ENCODE results near the gene TAF8. TPM values are rescaled to one million over a fixed set of nuclear protein-coding genes. Genes with fewer than 3 reads are reported as not detected.

The TAF8 gene
- total and polyA plus RNA-seq, 10 of the 15 experiments (the other 5 are each of a cell fraction or from before 2014, with no cell fraction given) = 11.7 to 30.9 (median 19.9) TPM

DNA sequence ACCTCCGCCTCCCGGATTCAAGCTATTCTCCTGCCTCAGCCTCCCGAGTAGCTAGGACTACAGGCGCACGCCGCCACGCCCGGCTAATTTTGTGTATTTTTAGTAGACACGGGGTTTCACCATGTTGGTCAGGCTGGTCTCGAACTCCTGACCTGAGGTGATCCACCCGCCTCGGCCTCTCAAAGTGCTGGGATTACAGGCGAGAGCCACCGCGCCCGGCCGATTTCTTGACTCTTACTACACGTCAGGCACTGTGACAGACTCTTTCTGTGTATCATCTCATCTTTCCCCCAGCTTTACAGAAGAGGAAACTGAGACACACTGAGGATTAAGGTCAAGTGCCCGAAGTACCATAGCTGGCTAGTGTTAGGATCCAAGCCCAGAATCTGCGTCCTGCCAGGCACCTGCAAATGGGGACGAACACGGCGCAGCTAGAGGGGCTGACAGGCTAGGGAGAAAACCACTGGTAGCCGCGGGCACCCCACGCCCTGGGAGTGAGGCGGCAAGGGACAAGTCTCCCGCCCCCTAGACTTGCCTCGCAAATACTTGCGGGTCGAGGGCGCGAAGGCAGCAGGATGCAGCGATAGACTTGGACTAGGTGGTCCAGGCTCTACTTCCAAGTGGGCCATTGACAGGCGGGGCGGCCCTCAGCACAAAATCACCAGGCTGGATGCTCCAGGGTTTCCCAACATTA is 1.1 kb upstream of the TAF8 start:
- DNase-seq (ENCODE audit: low read depth, low spot score) (no peak), FAIRE-seq (no peak), ATAC-seq (no peak)
- H3K79me2 ChIP-seq (ENCODE audit: control insufficient read depth, insufficient read depth, low read length) = peaks cover 10% of the 10 kb centered on the region
- intact Hi-C loops (cut with micrococcal nuclease; ENCODE audit: unreplicated experiment) (loop anchor here (10.0 kb wide), 2 partner anchors 344 to 444 kb away; no protein-coding TSS in a partner anchor), in situ Hi-C loops (cut with MboI) (loop anchor here (10.0 kb wide), 2 partner anchors 114 to 444 kb away; no protein-coding TSS in a partner anchor)
- ChIA-PET POLR2A (interaction anchor here (0.8 to 2.1 kb wide), 7 partner anchors 8 to 315 kb away, joined by 3 to 10 read pairs (median 4); partner anchors contain the start of genes BYSL and MED20), RAD21 (ENCODE audit: unreplicated experiment) (interaction anchor here (0.6 to 1.6 kb wide), 8 partner anchors 10 to 314 kb away, joined by 3 to 7 read pairs (median 3); partner anchors contain the start of genes BYSL, MED20 and TOMM6), CTCF (interaction anchor here (1.3 to 11.2 kb wide), 6 partner anchors 55 to 263 kb away, joined by 3 to 193 read pairs (median 28); partner anchors contain the start of genes BYSL, CCND3, MED20 and TOMM6), SMC1A (ENCODE audit: uncharacterized antibody, unreplicated experiment) (interaction anchor here (0.7 to 12.3 kb wide), 5 partner anchors 10 to 316 kb away, joined by 3 to 138 read pairs (median 4); partner anchors contain the start of genes CCND3 and TOMM6)
- H3K4me2 ChIP-seq (ENCODE audit: control insufficient read depth, insufficient read depth) = peak overlapping the region; percentile 99
- peak overlapping the region; percentile 90 for H3K4me3 ChIP-seq
- 0 out of 2 replicates have a peak overlapping the region, but pooled peaks have one; percentile 18 for H3K27ac ChIP-seq (ENCODE audit: control insufficient read depth, insufficient read depth)
- H4K20me1 ChIP-seq (ENCODE audit: control insufficient read depth, insufficient read depth) = no peaks in the 10 kb centered on the region
- H3K36me3 ChIP-seq (ENCODE audit: control insufficient read depth in 2 of 2, insufficient read depth in 2 of 2, low read length in 1 of 2) = peaks cover 0 to 4% of the 10 kb centered on the region in 2 experiments; a peak in 1 of 4 replicates
- no TSS peak for BruUV-seq (replicated peaks)
- H3K4me1 ChIP-seq (ENCODE audit: control insufficient read depth, insufficient read depth, low read length) = peaks cover 37% of the 10 kb centered on the region
- WGBS (ENCODE audit: insufficient coverage, insufficient replicate concordance, low lambda C conversion rate, missing lambda C conversion rate) = 49% methylated on average over 36 of the region's 36 CpGs
- H2AFZ ChIP-seq (ENCODE audit: control insufficient read depth, low read depth, low read length) = no peak overlapping the region; the same call in none of the 2 replicates
- TF ChIP-seq JUNB (IDR thresholded peaks at IDR 0.05) = no peak
- TF ChIP-seq, protein P1, sequence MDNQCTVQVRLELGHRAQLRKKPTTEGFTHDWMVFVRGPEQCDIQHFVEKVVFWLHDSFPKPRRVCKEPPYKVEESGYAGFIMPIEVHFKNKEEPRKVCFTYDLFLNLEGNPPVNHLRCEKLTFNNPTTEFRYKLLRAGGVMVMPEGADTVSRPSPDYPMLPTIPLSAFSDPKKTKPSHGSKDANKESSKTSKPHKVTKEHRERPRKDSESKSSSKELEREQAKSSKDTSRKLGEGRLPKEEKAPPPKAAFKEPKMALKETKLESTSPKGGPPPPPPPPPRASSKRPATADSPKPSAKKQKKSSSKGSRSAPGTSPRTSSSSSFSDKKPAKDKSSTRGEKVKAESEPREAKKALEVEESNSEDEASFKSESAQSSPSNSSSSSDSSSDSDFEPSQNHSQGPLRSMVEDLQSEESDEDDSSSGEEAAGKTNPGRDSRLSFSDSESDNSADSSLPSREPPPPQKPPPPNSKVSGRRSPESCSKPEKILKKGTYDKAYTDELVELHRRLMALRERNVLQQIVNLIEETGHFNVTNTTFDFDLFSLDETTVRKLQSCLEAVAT (IDR thresholded peaks at IDR 0.05) = peak; percentile 58; the same call in 1 of the 2 replicates
- TF ChIP-seq FOXK2 (IDR thresholded peaks at IDR 0.05) = no peak; the same call in 1 of the 2 replicates
- TF ChIP-seq EZH2 (IDR thresholded peaks at IDR 0.05; ENCODE audit: borderline replicate concordance, control insufficient read depth, low read depth, low read length) = no peak
- 0 out of 2 replicates have a peak, but pooled peaks have one; percentile 57 for TF ChIP-seq HDGF (IDR thresholded peaks at IDR 0.05)
- TF ChIP-seq ZNF207 (IDR thresholded peaks at IDR 0.05; ENCODE audit: borderline replicate concordance) = no peak
- TF ChIP-seq, protein P2, sequence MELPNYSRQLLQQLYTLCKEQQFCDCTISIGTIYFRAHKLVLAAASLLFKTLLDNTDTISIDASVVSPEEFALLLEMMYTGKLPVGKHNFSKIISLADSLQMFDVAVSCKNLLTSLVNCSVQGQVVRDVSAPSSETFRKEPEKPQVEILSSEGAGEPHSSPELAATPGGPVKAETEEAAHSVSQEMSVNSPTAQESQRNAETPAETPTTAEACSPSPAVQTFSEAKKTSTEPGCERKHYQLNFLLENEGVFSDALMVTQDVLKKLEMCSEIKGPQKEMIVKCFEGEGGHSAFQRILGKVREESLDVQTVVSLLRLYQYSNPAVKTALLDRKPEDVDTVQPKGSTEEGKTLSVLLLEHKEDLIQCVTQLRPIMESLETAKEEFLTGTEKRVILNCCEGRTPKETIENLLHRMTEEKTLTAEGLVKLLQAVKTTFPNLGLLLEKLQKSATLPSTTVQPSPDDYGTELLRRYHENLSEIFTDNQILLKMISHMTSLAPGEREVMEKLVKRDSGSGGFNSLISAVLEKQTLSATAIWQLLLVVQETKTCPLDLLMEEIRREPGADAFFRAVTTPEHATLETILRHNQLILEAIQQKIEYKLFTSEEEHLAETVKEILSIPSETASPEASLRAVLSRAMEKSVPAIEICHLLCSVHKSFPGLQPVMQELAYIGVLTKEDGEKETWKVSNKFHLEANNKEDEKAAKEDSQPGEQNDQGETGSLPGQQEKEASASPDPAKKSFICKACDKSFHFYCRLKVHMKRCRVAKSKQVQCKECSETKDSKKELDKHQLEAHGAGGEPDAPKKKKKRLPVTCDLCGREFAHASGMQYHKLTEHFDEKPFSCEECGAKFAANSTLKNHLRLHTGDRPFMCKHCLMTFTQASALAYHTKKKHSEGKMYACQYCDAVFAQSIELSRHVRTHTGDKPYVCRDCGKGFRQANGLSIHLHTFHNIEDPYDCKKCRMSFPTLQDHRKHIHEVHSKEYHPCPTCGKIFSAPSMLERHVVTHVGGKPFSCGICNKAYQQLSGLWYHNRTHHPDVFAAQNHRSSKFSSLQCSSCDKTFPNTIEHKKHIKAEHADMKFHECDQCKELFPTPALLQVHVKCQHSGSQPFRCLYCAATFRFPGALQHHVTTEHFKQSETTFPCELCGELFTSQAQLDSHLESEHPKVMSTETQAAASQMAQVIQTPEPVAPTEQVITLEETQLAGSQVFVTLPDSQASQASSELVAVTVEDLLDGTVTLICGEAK (IDR thresholded peaks at IDR 0.05; ENCODE audit: borderline replicate concordance) = peak; percentile 28; the same call in 1 of the 2 replicates
- peak; percentile 91; the same call in 1 of the 2 replicates for TF ChIP-seq CHD4 (IDR thresholded peaks at IDR 0.05)
- TF ChIP-seq, protein P3, sequence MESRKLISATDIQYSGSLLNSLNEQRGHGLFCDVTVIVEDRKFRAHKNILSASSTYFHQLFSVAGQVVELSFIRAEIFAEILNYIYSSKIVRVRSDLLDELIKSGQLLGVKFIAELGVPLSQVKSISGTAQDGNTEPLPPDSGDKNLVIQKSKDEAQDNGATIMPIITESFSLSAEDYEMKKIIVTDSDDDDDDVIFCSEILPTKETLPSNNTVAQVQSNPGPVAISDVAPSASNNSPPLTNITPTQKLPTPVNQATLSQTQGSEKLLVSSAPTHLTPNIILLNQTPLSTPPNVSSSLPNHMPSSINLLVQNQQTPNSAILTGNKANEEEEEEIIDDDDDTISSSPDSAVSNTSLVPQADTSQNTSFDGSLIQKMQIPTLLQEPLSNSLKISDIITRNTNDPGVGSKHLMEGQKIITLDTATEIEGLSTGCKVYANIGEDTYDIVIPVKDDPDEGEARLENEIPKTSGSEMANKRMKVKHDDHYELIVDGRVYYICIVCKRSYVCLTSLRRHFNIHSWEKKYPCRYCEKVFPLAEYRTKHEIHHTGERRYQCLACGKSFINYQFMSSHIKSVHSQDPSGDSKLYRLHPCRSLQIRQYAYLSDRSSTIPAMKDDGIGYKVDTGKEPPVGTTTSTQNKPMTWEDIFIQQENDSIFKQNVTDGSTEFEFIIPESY (IDR thresholded peaks at IDR 0.05) = 0 out of 2 replicates have a peak, but pooled peaks have one; percentile 35
- TF ChIP-seq TAF1 (IDR thresholded peaks at IDR 0.05; ENCODE audit: borderline replicate concordance, low read depth, low read length) = 0 out of 2 replicates have a peak, but pooled peaks have one; percentile 7
- peak overlapping the region; percentile 55; the same call in 1 of the 2 replicates for H3K9ac ChIP-seq (ENCODE audit: control insufficient read depth, insufficient read depth, low read length)
- H3K9me3 ChIP-seq (replicated peaks; ENCODE audit: control insufficient read depth, insufficient read depth, low read length) = no peaks in the 10 kb centered on the region
- no peaks in the 10 kb centered on the region for H3K27me3 ChIP-seq (replicated peaks in 1 of 2; ENCODE audit: control insufficient read depth in 2 of 2, insufficient read depth in 2 of 2, low read length in 1 of 2)

Data from GM12878 (cell line).